ENCODE results near the gene EGFR. TPM values are rescaled to one million over a fixed set of nuclear protein-coding genes. Genes with fewer than 3 reads are reported as not detected.

Gene EGFR
- total and polyA plus RNA-seq, 2 donors (not counting 3 experiments of a cell fraction or from before 2014, with no cell fraction given), result 1.5 to 4.1 TPM

DNA sequence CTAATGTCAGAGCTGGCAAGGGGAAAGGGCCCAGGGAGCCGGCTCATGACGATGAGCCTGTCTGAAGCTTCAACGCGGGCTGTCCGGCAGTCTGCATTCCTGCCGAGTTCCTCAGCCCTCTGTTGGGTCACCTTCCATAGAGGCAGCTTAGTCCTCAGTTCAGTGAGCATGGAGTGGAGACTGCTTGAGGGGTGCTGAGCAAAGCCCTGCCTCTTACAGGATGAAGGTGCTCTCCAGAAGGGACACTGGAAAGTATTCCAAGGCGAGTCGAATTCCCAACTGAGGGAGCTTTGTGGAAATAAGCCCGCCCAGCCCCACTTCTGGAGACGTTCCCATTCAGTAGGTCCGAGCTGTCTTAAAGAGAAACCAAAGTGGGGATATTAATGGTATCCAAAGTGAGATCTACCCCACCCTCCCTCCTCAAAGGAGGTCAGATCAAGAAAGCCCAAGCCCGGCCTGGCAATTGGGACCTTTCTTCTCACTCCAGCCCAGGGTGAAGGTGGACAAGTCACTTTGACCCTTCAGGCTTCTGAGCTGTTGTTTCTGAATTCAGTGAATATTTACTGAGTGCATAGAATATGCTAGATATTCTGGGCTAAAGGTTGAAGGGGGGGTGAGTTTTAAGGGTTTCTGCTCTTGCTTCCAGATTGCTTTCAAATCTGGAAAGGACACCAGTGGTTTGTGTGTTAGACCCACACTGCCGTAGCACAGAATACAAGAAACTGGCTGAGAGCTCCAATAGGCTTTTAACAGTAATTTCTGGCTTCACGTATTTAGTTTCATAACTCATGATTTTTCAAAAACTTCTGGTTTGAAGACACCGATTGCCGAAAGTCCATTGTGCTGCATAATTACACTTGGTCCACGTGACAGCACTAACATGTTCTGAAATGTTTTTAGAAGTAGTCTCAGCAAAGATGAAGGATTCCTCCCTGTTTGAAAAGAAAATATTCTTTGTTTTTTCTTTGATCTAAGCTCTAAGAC, 3.5 kb downstream of the EGFR start:
- intact Hi-C loops (cut with micrococcal nuclease), result no loop called here
- no peak overlapping the region for H3K4me2 ChIP-seq (ENCODE audit: insufficient read depth, low read length)
- TF ChIP-seq FOS (IDR thresholded peaks at IDR 0.05; ENCODE audit: borderline replicate concordance, insufficient read depth, low read length) (no peak), CTCF (IDR thresholded peaks at IDR 0.05; ENCODE audit: extremely low read depth in 1 of 2, insufficient read depth in 1 of 2, low read depth in 1 of 2, low read length in 2 of 2) (no peak), JUN (IDR thresholded peaks at IDR 0.05; ENCODE audit: borderline replicate concordance, insufficient read depth, insufficient read length, low read depth) (no peak), MYC (IDR thresholded peaks at IDR 0.05; ENCODE audit: low read depth, low read length) (no peak), GATA2 (IDR thresholded peaks at IDR 0.05; ENCODE audit: insufficient read depth, insufficient read length, low read depth, low read length) (no peak), EZH2 (IDR thresholded peaks at IDR 0.05; ENCODE audit: borderline replicate concordance, low read depth, low read length, severe bottlenecking) (no peak), POLR2A (IDR thresholded peaks at IDR 0.05; ENCODE audit: low read depth, low read length) (no peak), POLR2AphosphoS5 (IDR thresholded peaks at IDR 0.05; ENCODE audit: insufficient read depth, low read depth, low read length) (no peak)
- TF ChIP-seq, protein P1, sequence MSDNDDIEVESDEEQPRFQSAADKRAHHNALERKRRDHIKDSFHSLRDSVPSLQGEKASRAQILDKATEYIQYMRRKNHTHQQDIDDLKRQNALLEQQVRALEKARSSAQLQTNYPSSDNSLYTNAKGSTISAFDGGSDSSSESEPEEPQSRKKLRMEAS (IDR thresholded peaks at IDR 0.05; ENCODE audit: insufficient read depth, insufficient read length), result no peak
- no peaks in the 10 kb centered on the region for H3K9me1 ChIP-seq (replicated peaks; ENCODE audit: control insufficient read depth, extremely low read depth, insufficient read depth, low read length)
- ChIA-PET POLR2A (no interaction called here), CTCF (interaction anchor here (1.2 kb wide), 1 partner anchor 228 kb away, joined by 7 read pairs; no protein-coding TSS in a partner anchor)
- H3K9ac ChIP-seq (replicated peaks; ENCODE audit: extremely low read depth, insufficient read depth, low read length), result no peak overlapping the region
- no TSS peak for BruUV-seq (replicated peaks)
- H3K27me3 ChIP-seq (ENCODE audit: control insufficient read depth in 2 of 2, insufficient read depth in 2 of 2, low read length in 2 of 2), result peaks cover 2 to 9% of the 10 kb centered on the region in 2 experiments
- peaks cover 3% of the 10 kb centered on the region for H3K79me2 ChIP-seq (ENCODE audit: control insufficient read depth, insufficient read depth, low read length)
- peaks cover 10% of the 10 kb centered on the region for H3K4me1 ChIP-seq (ENCODE audit: control insufficient read depth, extremely low read depth, insufficient read depth, low read length)
- no peak overlapping the region for H3K4me3 ChIP-seq (replicated peaks in 1 of 3; ENCODE audit: insufficient read depth in 1 of 3, low read depth in 1 of 3, low read length in 3 of 3)
- H4K20me1 ChIP-seq (replicated peaks; ENCODE audit: control insufficient read depth, extremely low read depth, insufficient read depth, low read length), result no peaks in the 10 kb centered on the region
- FAIRE-seq (no peak), DNase-seq (ENCODE audit: low read depth, low spot score) (no peak)
- H3K9me3 ChIP-seq (replicated peaks; ENCODE audit: control insufficient read depth, insufficient read depth, low read length), result no peaks in the 10 kb centered on the region
- H3K27ac ChIP-seq (ENCODE audit: insufficient read depth, low read depth, low read length), result no peak overlapping the region
- H2AFZ ChIP-seq (ENCODE audit: low read depth, low read length), result no peak overlapping the region
- no peaks in the 10 kb centered on the region for H3K36me3 ChIP-seq (ENCODE audit: control insufficient read depth in 2 of 2, extremely low read depth in 1 of 2, insufficient read depth in 2 of 2, low read length in 2 of 2)
- dilution Hi-C loops (cut with MboI; ENCODE audit: extremely low pct_ligation_motif_present, low sequenced_read_pairs), result no loop called here

All from endothelial cell of umbilical vein (primary cell).